Sigmoid colon (tissue), 7 donors: ENCODE measurements around the gene TCERG1L. TPM values are rescaled to one million over a fixed set of nuclear protein-coding genes. Genes with fewer than 3 reads are reported as not detected.
"Not testable (repeated sequence)": the region's sequence is repeated elsewhere in the genome, so short reads cannot be mapped to it uniquely, and the experiment has no call there.

Experiments used
- DNase-seq: peaks from one replicate; pipeline ENCODE4 v3.0.0-alpha.2; 2019
- H3K27ac ChIP-seq, 4 donors: fragments of 200-600 bp; sonication (generic); one replicate each; pipeline ENCODE4 v1.5.1; 2016 to 2019; ENCODE audit warnings: mild to moderate bottlenecking in 1 of 4
- H3K27me3 ChIP-seq, 3 donors: fragments of 200-600 bp; sonication (generic); one replicate each; pipeline ENCODE4 v1.5.1; 2019; ENCODE audit warnings: mild to moderate bottlenecking in 1 of 3
- H3K36me3 ChIP-seq, 4 donors: fragments of 200-600 bp; sonication (generic); one replicate each; pipeline ENCODE4 v1.5.1; 2016 to 2019
- H3K4me1 ChIP-seq, 4 donors: fragments of 200-600 bp; sonication (generic); one replicate each; pipeline ENCODE4 v1.5.1; 2017 to 2019
- H3K4me3 ChIP-seq, 4 donors: fragments of 200-600 bp; sonication (generic); one replicate each; pipeline ENCODE4 v1.5.1; 2017 to 2019; ENCODE audit warnings: mild to moderate bottlenecking in 2 of 4, moderate library complexity in 1 of 4
- H3K9me3 ChIP-seq, 4 donors: fragments of 200-600 bp in 3 of 4; sonication (generic) in 3 of 4; one replicate each; pipeline versions ENCODE4 v1.5.1 to v1.6.1; 2013 to 2019
- CTCF ChIP-seq, 4 experiments: fragments of 450-650 bp in 3 of 4; fragments of 200-600 bp in 1 of 4; IDR thresholded peaks; one replicate each; pipeline ENCODE4 v1.5.1; 2016 to 2019; ENCODE audit warnings: antibody characterized with exemption in 4 of 4, mild to moderate bottlenecking in 3 of 4, moderate library complexity in 2 of 4
- EP300 ChIP-seq, 4 donors: sonication (generic); formaldehyde crosslinking; IDR thresholded peaks; one replicate each; pipeline ENCODE4 v1.6.1; 2017; ENCODE audit warnings: antibody characterized with exemption in 4 of 4
- POLR2A ChIP-seq, 2 donors: fragments of 450-650 bp; IDR thresholded peaks; one replicate each; pipeline ENCODE4 v1.6.1; 2016; ENCODE audit warnings: antibody characterized with exemption in 2 of 2, mild to moderate bottlenecking in 2 of 2, moderate library complexity in 2 of 2
- POLR2AphosphoS5 ChIP-seq, 4 donors: sonication (generic); formaldehyde crosslinking; IDR thresholded peaks; one replicate each; pipeline ENCODE4 v1.6.1; 2017; ENCODE audit warnings: antibody characterized with exemption in 4 of 4
- WGBS, 2 donors: extraction: QIAGEN DNeasy Blood & Tissue Kit; methylation state at CpG; one replicate each; pipeline ENCODE4 v1.1.7; 2013; 5-methylcytosine and 5-hydroxymethylcytosine counted together
- intact Hi-C: fragments of 100-400 bp; cut with DNase I; formaldehyde crosslinking; loops from one replicate; pipeline ENCODE4 v1.15.1; 2023
- polyA plus RNA-seq, 3 donors: library from polyadenylated mRNA; stranded (reverse); fragments of 200-250 nt; gene quantifications; one replicate each; pipeline ENCODE4 v1.2.3, GENCODE V29; 2013
- total RNA-seq, 4 donors: library from RNA; depleted of rRNA; stranded (reverse); fragments of >200 nt; gene quantifications; one replicate each; pipeline ENCODE4 v1.1.0, GENCODE V29; 2016
- donor health status: healthy with polysubstance abuse.
- donor health status: Bipolar disorder and iron deficiency.
- donor health status: healthy.

Gene TCERG1L
- total and polyA plus RNA-seq, 7 donors = under 0.01 to 0.55 (median 0.10) TPM; not detected in 4

DNA sequence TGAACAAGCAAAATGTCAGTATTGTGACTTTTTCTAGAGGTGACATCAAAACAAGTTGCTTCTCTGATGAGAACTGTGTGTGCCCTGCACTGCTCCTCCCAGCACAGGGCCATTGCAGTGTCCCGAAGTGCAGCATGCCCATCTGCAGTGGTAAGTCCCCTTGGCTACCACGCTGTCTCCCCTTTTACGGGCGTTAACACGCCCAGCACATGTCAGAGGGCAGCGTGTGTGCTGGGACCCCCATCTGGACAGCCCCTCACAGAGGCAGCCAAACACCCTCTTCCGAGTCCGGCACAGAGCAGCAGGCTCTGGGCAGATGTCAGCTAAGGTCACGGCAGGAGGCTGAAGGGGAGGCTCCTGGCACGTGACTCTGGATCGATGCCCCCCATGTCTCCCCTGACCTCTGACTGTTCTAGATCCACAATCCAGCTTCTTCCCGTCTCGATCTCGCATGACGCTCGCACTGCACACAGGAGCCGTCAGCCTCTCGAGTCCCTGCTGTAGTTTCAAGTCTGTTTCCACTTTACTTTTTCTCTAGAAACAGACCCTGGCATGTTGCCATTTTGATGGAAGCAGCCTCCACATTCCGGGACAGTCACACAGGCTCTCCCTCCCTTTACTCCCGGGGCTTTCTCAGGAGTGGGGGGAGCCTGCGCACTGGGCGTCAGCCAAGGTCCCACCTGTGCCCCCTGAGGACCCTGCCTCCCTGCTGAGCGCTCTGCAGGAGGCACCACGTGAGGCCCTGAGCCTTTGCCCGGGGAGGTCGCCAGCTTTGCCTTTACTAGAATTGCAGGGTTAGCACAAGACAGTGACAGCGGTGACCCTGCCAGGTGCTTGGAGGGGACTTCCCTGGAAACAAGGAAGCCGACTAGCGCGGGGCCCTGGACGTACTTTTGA is 133.8 kb downstream of the TCERG1L start:
- TF ChIP-seq EP300 (IDR thresholded peaks at IDR 0.05) (no peak), POLR2A (IDR thresholded peaks at IDR 0.05) (no peak), CTCF (IDR thresholded peaks at IDR 0.05) (no peak)
- intact Hi-C loops = no loop called here
- WGBS, 2 donors = 79 to 82% methylated on average over 31 of the region's 31 CpGs

GRCh38 chr10:131176907-131177306 is 134.6 kb downstream of the TCERG1L start:
- Histone ChIP-seq H3K4me1 (no peaks in the 10 kb centered on the region), H3K9me3 (no peaks in the 10 kb centered on the region), H3K27ac (no peak overlapping the region), H3K4me3 (no peak overlapping the region), H3K36me3 (no peaks in the 10 kb centered on the region), H3K27me3 (peaks cover 0 to 23% (median 0%) of the 10 kb centered on the region in 3 donors)
- 84 to 89% methylated on average over 8 of the region's 8 CpGs for WGBS, 2 donors
- TF ChIP-seq POLR2A (IDR thresholded peaks at IDR 0.05) (no peak), POLR2AphosphoS5 (IDR thresholded peaks at IDR 0.05) (no peak), CTCF (IDR thresholded peaks at IDR 0.05) (no peak), EP300 (IDR thresholded peaks at IDR 0.05) (no peak)
- no peak for DNase-seq
- intact Hi-C loops = no loop called here

More for the DNA sequence above, 133.8 kb downstream of the TCERG1L start:
- Histone ChIP-seq H3K4me3 (no peak overlapping the region), H3K36me3 (no peaks in the 10 kb centered on the region), H3K27ac (no peak overlapping the region), H3K27me3 (peaks cover 0 to 23% (median 0%) of the 10 kb centered on the region in 3 donors), H3K4me1 (no peaks in the 10 kb centered on the region), H3K9me3 (no peaks in the 10 kb centered on the region)
- peak; percentile 57 for DNase-seq

DNA sequence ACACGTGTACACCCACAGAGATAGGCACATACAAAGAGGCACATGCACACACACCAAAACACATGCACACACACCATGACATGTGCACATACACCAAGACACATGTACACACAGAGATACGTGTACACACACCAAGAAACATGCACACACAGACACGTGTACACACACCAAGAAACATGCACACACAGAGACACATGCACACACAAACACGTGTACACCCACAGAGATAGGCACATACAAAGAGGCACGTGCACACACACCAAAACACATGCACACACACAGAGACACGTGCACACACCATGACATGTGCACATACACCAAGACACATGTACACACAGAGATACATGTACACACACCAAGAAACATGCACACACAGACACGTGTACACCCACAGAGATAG is 135.2 kb downstream of the TCERG1L start:
- H3K9me3 ChIP-seq, intact Hi-C loops, DNase-seq, H3K4me1 ChIP-seq, H3K27ac ChIP-seq, H3K36me3 ChIP-seq, H3K4me3 ChIP-seq: not testable (repeated sequence)
- H3K27me3 ChIP-seq = peaks cover 0 to 20% (median 0%) of the 10 kb centered on the region in 3 donors
- 83% methylated on average over 7 of the region's 7 CpGs for WGBS, 2 donors

- no peaks in the 10 kb centered on the region for H3K9me3 ChIP-seq
- WGBS, 2 donors = 96% methylated on average over 13 of the region's 13 CpGs
- H3K36me3 ChIP-seq = no peaks in the 10 kb centered on the region
- no peaks in the 10 kb centered on the region for H3K4me1 ChIP-seq
- no peak for TF ChIP-seq CTCF (IDR thresholded peaks at IDR 0.05)
- no peak for TF ChIP-seq POLR2AphosphoS5 (IDR thresholded peaks at IDR 0.05)
- peaks cover 0 to 16% (median 0%) of the 10 kb centered on the region in 3 donors for H3K27me3 ChIP-seq
- no peak overlapping the region for H3K27ac ChIP-seq
- intact Hi-C loops = no loop called here
- DNase-seq = no peak
- H3K4me3 ChIP-seq = no peak overlapping the region
These were observed 135.6 kb downstream of the TCERG1L start for GRCh38 chr10:131175891-131176290.

DNA sequence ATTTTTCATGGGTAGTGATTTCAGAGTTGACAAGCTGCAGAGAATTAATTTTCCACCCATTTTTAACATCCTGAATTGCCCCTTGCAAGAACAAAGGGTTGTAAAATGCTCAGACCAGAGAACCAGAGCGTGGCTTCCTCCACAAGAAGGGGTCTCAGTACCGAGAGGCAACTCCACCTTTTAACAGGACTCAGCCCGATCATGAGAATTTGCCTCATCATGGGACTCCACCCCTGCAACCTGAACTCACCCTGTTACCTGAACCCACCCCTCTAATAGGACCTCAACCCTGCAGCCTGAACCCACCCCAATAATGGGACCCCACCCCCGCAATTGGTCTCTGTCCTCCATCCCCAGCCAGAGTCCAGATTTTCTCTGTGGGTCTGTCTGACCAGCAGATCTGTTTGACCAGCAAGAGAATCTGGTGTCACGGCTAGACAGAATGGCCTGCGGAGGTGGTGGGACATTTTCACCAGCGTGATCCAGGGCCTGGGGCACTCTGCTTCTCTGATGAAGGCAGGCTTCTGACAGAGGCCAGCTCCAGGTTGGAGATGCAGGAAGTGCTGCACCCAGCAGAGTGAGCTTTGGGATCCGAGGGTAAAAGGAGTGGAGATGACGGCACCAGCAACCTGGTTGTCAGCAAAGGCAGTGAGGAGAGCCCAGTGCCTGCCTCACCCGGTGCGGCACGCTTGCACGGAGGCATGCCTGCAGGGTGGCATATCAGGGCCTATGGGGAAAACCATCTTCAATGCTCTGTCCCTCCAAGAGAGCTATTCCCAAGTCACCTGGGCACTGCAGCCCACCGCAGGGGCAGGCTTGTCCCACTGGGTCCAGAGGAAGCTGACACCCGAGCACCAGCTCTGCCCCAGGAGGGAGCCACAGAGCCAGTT is 136.6 kb downstream of the TCERG1L start:
- 76 to 77% methylated on average over 15 of the region's 15 CpGs for WGBS, 2 donors
- TF ChIP-seq POLR2AphosphoS5 (IDR thresholded peaks at IDR 0.05) (no peak), CTCF (IDR thresholded peaks at IDR 0.05) (no peak), POLR2A (IDR thresholded peaks at IDR 0.05) (no peak), EP300 (IDR thresholded peaks at IDR 0.05) (no peak)
- H3K4me3 ChIP-seq = no peak overlapping the region
- H3K4me1 ChIP-seq = no peaks in the 10 kb centered on the region
- intact Hi-C loops = no loop called here
- H3K27ac ChIP-seq = no peak overlapping the region
- H3K36me3 ChIP-seq = no peaks in the 10 kb centered on the region
- H3K27me3 ChIP-seq = peaks cover 0 to 8% (median 0%) of the 10 kb centered on the region in 3 donors
- H3K9me3 ChIP-seq = no peaks in the 10 kb centered on the region
- DNase-seq = peak; percentile 39
